ENCODE measurements around the gene TANGO2. TPM values are rescaled to one million over a fixed set of nuclear protein-coding genes. Genes with fewer than 3 reads are reported as not detected.
A peak's percentile ranks its signal among the peaks of the same experiment; 100 is the strongest.

TANGO2 gene
- total RNA-seq, 1 donor from 2014 or later = 30.0 TPM

DNA sequence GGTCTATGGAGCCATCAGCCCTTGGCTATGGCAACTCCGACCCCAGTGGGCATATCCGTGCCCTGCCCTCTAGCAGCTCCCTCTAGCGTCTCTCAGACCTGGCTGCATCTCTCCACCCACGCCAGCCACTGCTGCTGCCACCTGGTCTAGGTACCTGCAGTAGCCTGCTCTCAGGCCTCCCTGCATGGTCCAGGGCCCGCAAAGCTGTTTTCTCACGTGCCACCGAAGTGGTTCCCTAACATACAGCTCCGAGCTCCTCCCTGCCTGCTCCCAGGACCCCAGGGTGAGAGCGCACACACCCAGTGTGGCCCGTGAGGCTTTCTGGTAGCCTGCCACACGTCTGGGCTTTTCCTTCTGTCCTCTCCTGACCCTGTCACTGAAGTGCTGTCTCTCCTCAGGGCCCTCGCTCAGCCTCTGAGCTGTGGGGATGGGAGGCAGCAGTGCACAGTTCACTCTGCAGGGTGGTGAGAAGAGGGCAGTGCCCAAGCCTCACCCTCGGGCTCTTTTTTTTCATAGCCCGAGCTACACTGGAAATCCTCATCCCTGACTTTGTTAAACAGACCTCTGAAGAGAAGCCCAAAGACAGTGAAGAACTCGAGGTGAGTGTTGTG is 73.4 kb downstream of the TANGO2 start:
- Mint-ChIP-seq H3K4me3 (ENCODE audit: low read depth) (no peak overlapping the region), H3K36me3 (ENCODE audit: low read depth) (peaks cover 96% of the 10 kb centered on the region), H3K9me3 (peaks cover 3% of the 10 kb centered on the region), H3K27ac (no peak overlapping the region), H3K27me3 (ENCODE audit: low read depth) (no peaks in the 10 kb centered on the region), H3K4me1 (ENCODE audit: low read depth) (peaks cover 26% of the 10 kb centered on the region)
- no peak for DNase-seq (ENCODE audit: low spot score)
- intact Hi-C loops (cut with micrococcal nuclease) = no loop called here

DNA sequence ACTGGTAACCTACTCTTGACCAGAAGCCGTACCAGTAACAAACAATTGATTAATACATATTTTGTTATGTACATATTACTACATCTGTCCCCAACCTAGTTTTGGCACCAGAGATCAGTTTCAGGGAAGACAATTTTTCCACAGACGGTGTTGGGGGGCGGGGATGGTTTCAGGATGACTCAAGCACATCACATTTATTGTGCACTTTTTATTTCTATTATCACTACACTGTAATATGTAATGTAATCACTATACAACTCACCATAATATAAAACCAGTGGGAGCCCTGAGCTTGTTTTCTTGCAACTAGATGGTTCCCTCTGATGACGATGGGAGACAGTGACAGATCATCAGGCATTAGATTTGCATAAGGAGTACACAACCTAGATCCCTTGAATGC is 74.6 kb downstream of the TANGO2 start:
- H3K4me3 Mint-ChIP-seq (ENCODE audit: low read depth) = no peak overlapping the region
- no peak for DNase-seq (ENCODE audit: low spot score)
- no peak overlapping the region for H3K27ac Mint-ChIP-seq
- no peaks in the 10 kb centered on the region for H3K27me3 Mint-ChIP-seq (ENCODE audit: low read depth)
- H3K4me1 Mint-ChIP-seq (ENCODE audit: low read depth) = peaks cover 38% of the 10 kb centered on the region
- H3K36me3 Mint-ChIP-seq (ENCODE audit: low read depth) = peaks cover 98% of the 10 kb centered on the region
- intact Hi-C loops (cut with micrococcal nuclease) = no loop called here
- H3K9me3 Mint-ChIP-seq = peaks cover 3% of the 10 kb centered on the region

DNA sequence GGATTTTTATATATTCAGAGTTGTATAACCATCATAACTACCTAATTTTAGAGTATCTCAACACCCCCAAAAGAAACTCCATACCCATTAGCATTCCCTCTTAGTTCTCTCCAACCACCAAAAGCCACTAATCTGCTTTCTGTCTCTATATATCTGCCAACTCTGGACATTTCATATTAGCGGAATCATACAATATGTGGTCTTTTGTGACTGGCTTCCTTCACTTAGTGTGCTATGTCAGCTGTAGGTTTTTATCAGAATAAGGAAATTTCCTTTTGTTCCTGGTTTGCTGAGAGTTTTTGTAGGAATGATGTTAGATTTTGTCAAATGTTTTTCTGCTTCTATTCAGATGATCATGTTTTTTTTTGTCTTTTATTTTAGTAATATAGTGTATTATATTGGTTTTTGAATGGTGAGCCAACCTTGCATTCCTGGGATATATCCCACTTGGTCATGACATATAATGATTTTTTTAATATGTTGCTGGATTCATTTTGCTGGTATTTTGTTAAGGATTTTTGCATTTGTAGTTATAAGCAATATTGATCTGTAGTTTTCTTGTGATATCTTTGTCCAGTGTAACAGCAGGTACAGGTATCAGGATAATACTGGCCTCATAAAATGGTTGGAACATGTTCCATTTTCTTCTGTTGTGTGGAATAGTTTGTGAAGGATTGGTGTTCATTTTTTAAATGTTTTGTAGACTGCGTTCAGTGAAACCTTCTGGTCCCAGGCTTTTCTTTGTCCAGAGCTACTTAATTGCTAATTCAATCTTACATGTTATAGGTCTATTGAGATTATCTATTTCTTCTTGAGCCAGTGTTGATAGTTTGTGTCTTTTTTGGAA is 75.9 kb downstream of the TANGO2 start:
- Mint-ChIP-seq H3K27me3 (ENCODE audit: low read depth) (no peaks in the 10 kb centered on the region), H3K36me3 (ENCODE audit: low read depth) (peaks cover 92% of the 10 kb centered on the region), H3K27ac (no peak overlapping the region), H3K4me1 (ENCODE audit: low read depth) (peaks cover 45% of the 10 kb centered on the region), H3K4me3 (ENCODE audit: low read depth) (no peak overlapping the region), H3K9me3 (peaks cover 3% of the 10 kb centered on the region)
- no peak for DNase-seq (ENCODE audit: low spot score)
- intact Hi-C loops (cut with micrococcal nuclease) = no loop called here

DNA sequence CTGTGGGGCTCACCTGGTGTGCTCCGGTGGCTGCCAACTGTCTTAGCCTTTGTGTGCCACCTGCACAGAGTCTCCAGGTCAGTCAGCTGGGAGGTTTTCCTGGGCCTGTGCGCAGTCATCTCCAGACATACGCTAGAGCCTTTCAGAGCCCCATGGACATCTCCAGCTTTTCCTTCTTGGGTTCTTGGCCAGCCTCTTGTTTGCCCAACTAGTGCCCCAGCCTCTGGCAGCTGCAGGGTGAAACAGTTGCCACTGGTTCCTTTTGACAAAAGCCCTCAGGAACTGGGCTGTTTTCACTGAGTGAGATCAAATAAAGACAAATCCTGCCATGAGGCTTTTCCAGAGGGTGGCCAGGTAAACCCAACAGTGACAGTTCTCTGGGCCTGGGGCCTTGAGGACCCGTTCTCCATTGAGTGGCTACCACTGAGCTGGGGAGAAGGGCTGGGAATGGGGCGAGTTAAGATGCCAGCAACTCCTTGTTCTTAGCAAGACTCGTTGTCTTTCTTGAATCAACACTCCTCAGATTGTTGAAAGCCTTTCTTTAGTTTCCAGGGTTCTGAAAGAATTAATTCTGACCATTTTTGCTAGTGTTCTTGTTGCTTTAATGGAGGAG is 78.3 kb downstream of the TANGO2 start:
- Mint-ChIP-seq H3K36me3 (ENCODE audit: low read depth) (peaks cover 85% of the 10 kb centered on the region), H3K27ac (peak overlapping the region; percentile 63), H3K27me3 (ENCODE audit: low read depth) (no peaks in the 10 kb centered on the region), H3K4me3 (ENCODE audit: low read depth) (no peak overlapping the region), H3K4me1 (ENCODE audit: low read depth) (peaks cover 50% of the 10 kb centered on the region), H3K9me3 (peaks cover 3% of the 10 kb centered on the region)
- intact Hi-C loops (cut with micrococcal nuclease) = no loop called here
- DNase-seq (ENCODE audit: low spot score) = no peak

DNA sequence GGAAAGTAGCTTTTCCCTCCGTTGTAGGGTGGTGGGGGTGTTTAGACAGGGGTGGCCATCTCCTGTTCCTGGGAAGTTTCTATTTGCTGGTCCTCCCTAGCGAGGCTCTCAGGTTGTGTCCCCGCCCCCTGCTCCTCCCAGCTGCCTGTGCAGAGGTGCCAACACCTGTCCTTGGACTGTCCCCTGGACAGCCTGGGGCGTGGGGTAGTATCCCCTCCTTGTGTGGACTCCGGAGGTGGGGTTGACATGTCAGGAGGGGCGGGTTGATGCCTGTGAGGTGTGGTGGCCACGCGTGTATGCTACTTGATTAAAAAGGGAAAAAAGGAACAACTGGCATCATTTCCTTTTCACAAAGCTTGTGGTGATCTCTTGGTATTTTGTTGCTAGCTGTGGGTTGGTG is 80.7 kb downstream of the TANGO2 start:
- Mint-ChIP-seq H3K27ac (peak overlapping the region; percentile 86), H3K36me3 (ENCODE audit: low read depth) (peaks cover 64% of the 10 kb centered on the region), H3K9me3 (peaks cover 3% of the 10 kb centered on the region), H3K27me3 (ENCODE audit: low read depth) (no peaks in the 10 kb centered on the region), H3K4me3 (ENCODE audit: low read depth) (no peak overlapping the region), H3K4me1 (ENCODE audit: low read depth) (peaks cover 42% of the 10 kb centered on the region)
- no peak for DNase-seq (ENCODE audit: low spot score)
- intact Hi-C loops (cut with micrococcal nuclease) = loop anchor here (2.0 kb wide), 1 partner anchor 15 kb away; the partner anchor contains the start of genes RANBP1 and TRMT2A

DNA sequence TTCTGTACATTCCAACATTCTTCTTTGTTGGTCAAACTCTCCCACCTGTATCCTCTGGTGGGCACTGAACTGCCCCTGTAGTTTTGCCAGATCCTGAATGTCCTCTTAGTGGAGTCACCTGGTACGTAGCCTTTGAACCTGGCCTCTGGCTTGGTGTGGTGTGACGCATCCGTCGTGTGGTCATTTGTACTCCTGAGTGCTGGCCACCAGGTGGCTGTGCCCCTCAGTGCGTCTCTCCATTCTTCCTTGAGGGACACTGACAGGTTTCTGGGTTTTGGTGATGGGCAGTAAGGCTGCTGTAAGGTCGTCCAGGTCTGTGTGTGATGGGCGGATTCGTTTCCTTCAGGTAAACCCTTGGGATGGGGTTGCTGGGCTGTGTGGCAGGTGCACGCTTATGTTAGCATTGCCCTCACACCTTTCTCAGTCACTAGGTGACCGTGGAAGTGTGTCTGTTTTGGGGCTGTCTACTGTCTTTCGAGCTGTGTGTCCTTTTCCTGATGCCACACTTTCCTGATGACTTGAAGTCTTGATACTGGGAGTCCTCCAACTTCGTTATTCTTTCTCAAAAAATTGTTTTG is 81.4 kb downstream of the TANGO2 start:
- DNase-seq (ENCODE audit: low spot score) = no peak
- Mint-ChIP-seq H3K4me3 (ENCODE audit: low read depth) (no peak overlapping the region), H3K36me3 (ENCODE audit: low read depth) (peaks cover 64% of the 10 kb centered on the region), H3K27ac (peak overlapping the region; percentile 72), H3K27me3 (ENCODE audit: low read depth) (no peaks in the 10 kb centered on the region), H3K9me3 (no peaks in the 10 kb centered on the region), H3K4me1 (ENCODE audit: low read depth) (peaks cover 38% of the 10 kb centered on the region)
- intact Hi-C loops (cut with micrococcal nuclease) = no loop called here

DNA sequence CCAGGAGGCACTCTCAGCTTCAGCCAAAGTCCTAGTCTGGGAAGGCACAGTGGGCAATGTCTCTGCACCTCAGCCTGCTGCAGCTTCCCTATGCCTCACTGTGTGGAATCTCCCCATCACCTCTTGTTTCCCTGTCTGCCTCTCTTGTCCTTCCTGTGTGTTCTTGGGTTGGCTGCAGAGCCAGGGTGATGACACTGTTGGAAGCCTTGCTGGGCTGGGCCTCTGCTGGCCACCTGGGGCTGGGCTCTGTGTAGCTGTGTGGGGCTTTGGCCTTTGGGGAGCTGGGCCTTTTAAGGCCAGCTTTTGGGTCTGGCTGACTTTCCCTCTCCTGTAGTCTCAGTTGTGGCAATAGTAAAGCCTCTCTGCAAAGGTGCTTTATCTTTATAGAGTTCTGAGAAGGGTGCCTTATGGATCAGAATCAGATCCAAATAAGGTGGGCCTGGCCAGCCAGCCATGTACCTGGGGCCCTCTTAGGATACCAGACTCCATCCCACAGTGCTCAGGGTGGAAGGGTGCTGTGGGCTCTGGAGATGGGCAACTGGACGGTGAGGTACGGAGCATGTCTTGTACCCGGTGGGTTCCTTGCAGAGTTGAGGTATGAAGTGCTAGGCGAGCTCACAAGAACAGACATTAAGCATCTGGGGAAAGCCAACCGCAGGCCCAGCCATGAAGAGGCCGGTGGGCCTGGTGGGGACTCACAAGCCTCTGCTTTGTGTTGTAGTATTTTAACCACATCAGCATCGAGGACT is 84.7 kb downstream of the TANGO2 start:
- no peak overlapping the region for H3K4me3 Mint-ChIP-seq (ENCODE audit: low read depth)

DNA sequence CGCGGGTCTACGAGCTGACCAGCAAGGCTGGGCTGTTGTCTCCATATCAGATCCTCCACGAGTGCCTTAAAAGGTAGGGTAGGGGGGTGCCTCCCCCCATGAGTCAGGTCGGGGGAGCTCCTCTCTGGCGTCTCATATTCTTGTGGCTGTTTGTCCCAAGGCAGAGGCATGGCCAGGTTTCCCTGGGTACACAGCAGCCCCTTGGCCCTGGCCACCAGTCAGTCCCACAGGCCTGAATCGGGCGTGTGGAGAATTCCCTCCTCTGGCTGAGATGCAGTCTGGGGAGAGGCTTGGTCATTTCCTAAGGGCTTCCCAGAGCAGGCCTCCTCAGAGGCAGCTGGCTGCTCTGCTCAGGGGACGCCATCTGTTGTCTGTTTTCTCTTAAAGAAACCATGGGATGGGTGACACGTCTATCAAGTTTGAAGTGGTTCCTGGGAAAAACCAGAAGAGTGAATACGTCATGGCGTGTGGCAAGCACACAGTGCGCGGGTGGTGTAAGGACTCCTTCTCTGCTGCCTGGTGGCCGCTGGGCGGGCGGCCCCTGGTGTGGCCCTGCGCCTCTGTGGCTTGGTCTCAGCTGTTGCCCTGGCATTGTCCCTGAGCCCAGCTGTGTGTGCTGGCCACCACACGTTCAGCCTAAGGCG is 85.4 kb downstream of the TANGO2 start:
- intact Hi-C loops (cut with micrococcal nuclease) = no loop called here
- peaks cover 12% of the 10 kb centered on the region for H3K4me1 Mint-ChIP-seq (ENCODE audit: low read depth)
- no peaks in the 10 kb centered on the region for H3K9me3 Mint-ChIP-seq
- DNase-seq (ENCODE audit: low spot score) = no peak
- H3K27ac Mint-ChIP-seq = no peak overlapping the region
- H3K27me3 Mint-ChIP-seq (ENCODE audit: low read depth) = no peaks in the 10 kb centered on the region
- no peak overlapping the region for H3K4me3 Mint-ChIP-seq (ENCODE audit: low read depth)
- H3K36me3 Mint-ChIP-seq (ENCODE audit: low read depth) = peaks cover 51% of the 10 kb centered on the region

More for the DNA sequence above, 84.7 kb downstream of the TANGO2 start:
- intact Hi-C loops (cut with micrococcal nuclease) = no loop called here
- DNase-seq (ENCODE audit: low spot score) = no peak
- Mint-ChIP-seq H3K9me3 (no peaks in the 10 kb centered on the region), H3K27ac (no peak overlapping the region), H3K4me1 (ENCODE audit: low read depth) (peaks cover 14% of the 10 kb centered on the region), H3K27me3 (ENCODE audit: low read depth) (no peaks in the 10 kb centered on the region), H3K36me3 (ENCODE audit: low read depth) (peaks cover 50% of the 10 kb centered on the region)

DNA sequence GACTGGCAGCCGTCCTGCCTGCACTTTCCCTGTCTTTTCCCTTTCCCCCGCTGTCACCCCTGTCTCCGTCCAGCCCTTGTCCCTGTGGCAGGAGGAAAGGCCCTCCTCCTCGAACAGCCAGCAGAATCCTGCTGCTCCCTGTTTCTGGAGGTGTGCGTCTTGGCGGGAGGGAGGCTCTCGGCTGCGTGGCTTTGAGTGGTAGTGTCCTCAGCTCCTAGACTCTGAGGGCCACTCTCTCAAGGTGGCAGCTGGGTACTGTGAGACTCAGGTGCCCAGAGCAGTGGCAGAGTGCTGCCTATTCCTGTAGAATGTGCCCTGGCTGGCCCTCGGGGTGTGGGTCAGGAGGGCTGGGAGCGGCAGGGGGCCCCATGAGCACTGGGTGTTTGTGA is 85.9 kb downstream of the TANGO2 start:
- no peak overlapping the region for H3K4me3 Mint-ChIP-seq (ENCODE audit: low read depth)
- no peaks in the 10 kb centered on the region for H3K27me3 Mint-ChIP-seq (ENCODE audit: low read depth)
- no peaks in the 10 kb centered on the region for H3K9me3 Mint-ChIP-seq
- peaks cover 53% of the 10 kb centered on the region for H3K36me3 Mint-ChIP-seq (ENCODE audit: low read depth)
- peaks cover 13% of the 10 kb centered on the region for H3K4me1 Mint-ChIP-seq (ENCODE audit: low read depth)
- no peak overlapping the region for H3K27ac Mint-ChIP-seq
- DNase-seq (ENCODE audit: low spot score) = no peak
- intact Hi-C loops (cut with micrococcal nuclease) = no loop called here

DNA sequence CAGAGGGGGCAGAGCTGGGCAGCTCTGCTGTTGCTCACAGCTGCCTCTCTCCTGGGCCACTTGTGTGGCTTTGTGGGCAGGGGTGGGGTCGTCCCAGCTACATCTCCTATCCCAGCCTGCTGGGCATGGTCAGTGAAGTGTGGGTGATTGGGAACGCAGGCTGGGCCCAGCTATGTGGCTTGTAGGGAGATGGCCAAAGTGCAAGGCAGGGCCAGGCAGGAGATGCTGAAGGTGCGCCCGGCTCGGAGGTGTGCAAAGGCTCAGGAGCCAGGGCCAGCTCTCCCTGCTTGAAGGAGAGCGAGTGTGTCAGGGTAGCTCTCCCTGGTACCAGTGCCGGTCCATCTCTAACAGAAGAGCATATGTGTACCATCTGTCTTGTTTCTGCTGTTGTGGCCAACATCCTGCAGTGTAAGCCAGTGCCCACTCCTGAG is 86.6 kb downstream of the TANGO2 start:
- Mint-ChIP-seq H3K27ac (peak overlapping the region; percentile 63), H3K4me1 (ENCODE audit: low read depth) (peaks cover 11% of the 10 kb centered on the region), H3K27me3 (ENCODE audit: low read depth) (no peaks in the 10 kb centered on the region), H3K4me3 (ENCODE audit: low read depth) (no peak overlapping the region), H3K9me3 (no peaks in the 10 kb centered on the region), H3K36me3 (ENCODE audit: low read depth) (peaks cover 52% of the 10 kb centered on the region)
- intact Hi-C loops (cut with micrococcal nuclease) = no loop called here
- no peak for DNase-seq (ENCODE audit: low spot score)

DNA sequence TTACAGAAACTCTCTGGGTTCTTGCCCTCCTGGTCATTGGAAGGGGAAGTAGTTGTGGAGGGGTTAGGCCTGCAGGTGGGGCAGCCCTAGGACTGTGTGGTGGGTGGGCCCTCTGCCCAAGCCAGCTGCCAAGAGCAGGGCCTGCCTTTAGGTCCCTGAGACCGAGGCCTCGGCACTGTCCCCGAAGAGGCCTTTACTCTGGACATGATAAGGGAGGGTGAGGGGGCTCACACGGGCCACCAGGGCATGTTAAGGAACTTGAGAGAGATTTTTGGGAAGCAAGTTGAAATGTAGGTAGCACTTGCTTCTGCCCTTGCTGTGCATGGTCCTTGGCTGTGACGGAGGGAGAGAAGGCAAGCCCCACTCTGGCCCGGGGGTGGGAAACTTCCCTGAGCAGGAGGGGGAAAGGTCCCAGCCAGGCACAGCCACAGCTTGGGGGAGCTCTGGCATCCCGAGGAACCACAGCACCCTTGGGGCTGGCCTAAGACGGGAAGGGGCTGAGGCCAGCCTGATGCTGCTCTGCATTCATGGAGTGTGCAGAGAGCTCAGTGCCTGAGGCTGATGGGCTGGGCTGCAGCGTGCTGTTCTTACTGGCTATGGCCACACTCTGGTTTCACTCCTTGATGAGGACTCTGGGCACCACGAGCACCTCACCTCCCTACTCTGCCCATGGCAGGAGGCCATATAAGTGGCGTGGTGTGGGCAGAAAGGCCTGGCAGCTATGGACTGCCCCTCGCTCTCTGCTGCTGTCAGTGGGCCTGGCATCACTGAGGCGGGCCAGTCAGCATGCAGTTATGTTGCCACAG is 87.2 kb downstream of the TANGO2 start:
- intact Hi-C loops (cut with micrococcal nuclease) = no loop called here
- Mint-ChIP-seq H3K4me1 (ENCODE audit: low read depth) (peaks cover 11% of the 10 kb centered on the region), H3K36me3 (ENCODE audit: low read depth) (peaks cover 49% of the 10 kb centered on the region), H3K27ac (peak overlapping the region; percentile 63), H3K9me3 (no peaks in the 10 kb centered on the region), H3K4me3 (ENCODE audit: low read depth) (no peak overlapping the region), H3K27me3 (ENCODE audit: low read depth) (no peaks in the 10 kb centered on the region)
- DNase-seq (ENCODE audit: low spot score) = no peak

Data from activated T-helper 2 cell treated with anti-CD3 and anti-CD28 coated beads, Interferon-gamma antibody, Interleukin-2, Interleukin-4, amounts not matched to agents 10 μg/mL and 5 μg/mL and 100 μg/mL, durations not matched to agents 14 hours and 24 hours and 36 hours (primary cell).